AG09319 (cell line): ENCODE results near the gene TNFAIP8L3.
A peak's percentile ranks its signal among the peaks of the same experiment; 100 is the strongest.

Source experiments
- DNase-seq: peaks from one replicate; pipeline ENCODE4 v3.0.0-alpha.2; 2010; ENCODE audit warnings: low read depth; ENCODE audit errors: extremely low read depth
- TF ChIP-seq, protein P1 (sequence below): IDR thresholded peaks from 2 replicates; pipeline ENCODE4 v1.5.1; 2011; ENCODE audit warnings: low read depth, mild to moderate bottlenecking, inconsistent platforms, low read length, moderate library complexity

Gene TNFAIP8L3

DNA sequence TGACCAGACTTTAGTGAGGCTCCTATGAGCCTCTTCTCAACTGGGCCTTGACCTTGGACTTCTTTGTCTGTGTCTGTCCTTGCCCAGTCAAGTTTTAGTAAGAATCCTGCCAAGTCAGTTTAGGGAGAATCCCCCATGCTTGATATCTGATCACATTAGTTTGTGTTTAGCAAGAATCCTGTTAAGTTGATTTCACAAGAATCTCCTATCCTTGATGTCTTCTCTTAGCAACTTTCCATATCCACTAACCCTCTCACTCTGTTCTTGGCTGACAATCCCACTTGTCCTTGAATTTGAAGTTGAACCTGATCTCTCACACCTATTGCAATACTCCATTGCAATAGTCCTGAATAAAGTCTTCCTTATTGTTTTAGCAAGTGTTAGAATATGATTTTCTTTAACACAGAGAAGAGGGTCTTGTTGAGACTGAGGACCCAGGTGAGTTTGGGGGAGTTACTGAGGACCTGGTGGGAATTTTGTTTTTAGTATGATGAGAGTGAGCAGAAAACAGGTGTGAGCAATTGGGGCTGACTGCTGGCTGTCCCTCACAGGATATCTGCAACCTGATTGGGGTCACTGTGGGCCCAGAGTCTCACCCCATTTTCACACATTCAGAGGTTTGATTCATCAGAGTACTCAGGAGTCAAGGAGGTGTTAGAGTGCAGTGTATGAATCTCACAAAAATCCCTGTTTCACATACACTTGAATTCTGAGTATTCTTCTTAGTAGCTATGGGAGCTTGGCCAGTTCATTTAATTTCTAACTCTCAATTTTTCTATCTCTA is 39.9 kb upstream of the TNFAIP8L3 start:
- DNase-seq: no peak
- TF ChIP-seq, protein P1, sequence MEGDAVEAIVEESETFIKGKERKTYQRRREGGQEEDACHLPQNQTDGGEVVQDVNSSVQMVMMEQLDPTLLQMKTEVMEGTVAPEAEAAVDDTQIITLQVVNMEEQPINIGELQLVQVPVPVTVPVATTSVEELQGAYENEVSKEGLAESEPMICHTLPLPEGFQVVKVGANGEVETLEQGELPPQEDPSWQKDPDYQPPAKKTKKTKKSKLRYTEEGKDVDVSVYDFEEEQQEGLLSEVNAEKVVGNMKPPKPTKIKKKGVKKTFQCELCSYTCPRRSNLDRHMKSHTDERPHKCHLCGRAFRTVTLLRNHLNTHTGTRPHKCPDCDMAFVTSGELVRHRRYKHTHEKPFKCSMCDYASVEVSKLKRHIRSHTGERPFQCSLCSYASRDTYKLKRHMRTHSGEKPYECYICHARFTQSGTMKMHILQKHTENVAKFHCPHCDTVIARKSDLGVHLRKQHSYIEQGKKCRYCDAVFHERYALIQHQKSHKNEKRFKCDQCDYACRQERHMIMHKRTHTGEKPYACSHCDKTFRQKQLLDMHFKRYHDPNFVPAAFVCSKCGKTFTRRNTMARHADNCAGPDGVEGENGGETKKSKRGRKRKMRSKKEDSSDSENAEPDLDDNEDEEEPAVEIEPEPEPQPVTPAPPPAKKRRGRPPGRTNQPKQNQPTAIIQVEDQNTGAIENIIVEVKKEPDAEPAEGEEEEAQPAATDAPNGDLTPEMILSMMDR: no peak

DNA sequence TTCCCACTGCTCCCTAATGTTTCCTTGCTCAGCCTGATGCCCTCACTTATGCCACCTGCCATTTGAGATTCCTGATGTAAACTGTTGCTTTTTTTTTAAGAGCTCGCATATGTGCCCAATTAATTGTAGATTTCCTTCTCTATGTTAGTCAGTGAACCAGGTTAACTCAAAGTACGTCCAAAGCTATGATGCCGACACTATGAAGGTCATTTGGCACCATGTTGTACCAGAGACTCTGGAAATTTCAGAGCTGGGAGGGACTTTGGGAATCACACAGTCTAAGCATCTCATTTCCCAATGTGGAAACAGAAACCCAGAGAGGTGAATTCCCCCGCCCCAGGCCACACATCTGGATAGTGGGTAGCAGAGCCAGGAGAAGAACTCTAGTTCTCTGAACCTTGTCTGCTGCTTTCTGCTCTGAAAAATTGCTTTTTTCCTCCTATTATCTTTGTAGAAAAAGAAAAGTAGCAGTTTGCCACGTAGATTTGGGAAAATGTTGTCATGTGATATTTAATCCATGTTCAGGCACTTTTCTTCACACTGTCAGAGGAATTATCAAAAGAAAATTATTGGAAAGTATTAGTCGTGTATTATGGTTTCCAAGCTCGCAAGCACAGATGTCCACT is 38.5 kb upstream of the TNFAIP8L3 start:
- TF ChIP-seq, protein P1: no peak
- no peak for DNase-seq

DNA sequence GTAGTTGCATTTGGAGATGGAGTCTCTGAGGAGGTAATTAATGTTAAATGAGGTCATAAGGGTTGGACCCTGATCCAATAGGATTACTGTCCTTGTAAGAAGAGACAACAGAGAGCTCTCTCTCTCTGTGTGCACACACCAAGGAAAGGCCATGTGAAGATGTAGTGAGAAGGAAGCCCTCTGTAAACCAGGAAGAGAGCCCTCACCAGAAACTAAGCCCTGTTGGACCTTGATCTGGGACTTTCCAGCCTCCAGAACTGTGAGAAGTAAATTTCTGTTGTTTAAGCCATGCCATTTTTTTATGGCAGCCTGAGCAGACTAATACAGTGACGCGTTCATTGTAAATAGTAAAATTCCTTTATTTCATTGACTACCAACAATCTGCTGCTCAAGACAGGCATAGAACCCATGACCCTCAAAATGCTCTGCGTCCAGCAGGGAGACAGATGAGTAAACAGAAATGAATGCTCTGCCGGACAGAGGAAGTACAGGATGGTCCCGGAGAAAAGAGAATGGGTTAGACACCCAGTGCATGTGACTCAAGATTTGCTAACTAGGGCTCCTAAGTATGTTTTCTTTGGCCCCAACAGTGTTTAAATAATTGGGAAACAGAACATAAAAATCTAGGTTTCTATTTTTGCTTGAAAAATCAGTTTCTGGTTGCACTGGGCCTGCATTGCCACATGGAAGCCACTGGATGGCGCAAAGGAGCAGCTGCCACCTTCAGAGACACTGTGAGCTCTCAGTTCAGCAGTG is 37.9 kb upstream of the TNFAIP8L3 start:
- DNase-seq: peak; percentile 31
- TF ChIP-seq, protein P1: no peak; the same call in none of the 2 replicates

DNA sequence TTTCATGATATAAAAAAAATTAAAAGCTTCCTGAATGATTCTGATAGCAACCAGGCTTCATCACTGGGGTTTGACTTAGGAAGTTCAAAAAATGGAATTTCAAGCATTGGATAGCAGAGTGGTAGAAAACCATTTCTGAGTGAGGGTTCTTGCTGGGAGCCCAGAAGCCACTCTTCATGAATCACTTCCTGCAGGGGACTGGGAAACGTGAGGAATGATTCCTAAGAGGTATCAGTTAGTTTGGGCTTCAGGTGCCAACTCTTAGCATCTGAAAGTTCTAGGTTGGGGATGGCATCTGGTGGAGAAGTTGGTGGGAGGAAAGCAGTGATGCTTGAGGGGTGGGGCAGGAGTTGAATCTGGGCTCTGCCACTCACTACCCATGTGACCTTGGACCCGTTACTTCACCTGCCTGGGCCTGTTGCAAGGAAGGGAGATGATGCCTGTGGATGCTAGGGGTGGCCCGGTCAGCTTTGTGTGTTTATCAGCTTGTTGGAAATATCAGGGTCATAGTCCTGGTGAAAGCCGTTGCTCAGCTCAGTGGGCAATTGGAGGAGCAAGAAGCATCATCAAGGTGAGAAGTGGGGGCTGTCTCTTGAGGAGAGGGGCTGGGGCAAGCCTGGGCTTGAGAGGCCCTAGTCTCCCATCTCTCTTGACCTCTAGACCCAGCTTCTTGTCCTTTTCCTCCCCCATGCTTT is 37.0 kb upstream of the TNFAIP8L3 start:
- TF ChIP-seq, protein P1: no peak
- no peak for DNase-seq

DNA sequence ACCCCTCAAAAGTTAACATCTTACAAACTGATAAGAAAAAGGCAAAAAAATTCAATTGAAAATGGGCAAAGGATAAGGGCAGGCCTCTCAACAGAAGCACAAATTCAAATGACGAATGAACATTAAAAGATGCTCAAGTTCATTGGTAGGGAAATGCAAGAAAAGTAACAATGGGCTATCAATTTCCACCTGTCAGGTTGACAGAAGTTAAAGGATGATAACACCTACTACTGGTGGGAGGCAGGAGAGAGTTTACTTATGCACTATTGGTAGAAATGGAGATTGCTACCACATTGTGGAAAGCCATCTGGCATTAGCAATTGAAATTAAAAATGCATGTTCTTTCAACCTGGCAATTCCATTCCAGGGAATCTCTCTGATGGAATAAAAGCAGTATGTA is 35.6 kb upstream of the TNFAIP8L3 start:
- TF ChIP-seq, protein P1: no peak
- DNase-seq: no peak

DNA sequence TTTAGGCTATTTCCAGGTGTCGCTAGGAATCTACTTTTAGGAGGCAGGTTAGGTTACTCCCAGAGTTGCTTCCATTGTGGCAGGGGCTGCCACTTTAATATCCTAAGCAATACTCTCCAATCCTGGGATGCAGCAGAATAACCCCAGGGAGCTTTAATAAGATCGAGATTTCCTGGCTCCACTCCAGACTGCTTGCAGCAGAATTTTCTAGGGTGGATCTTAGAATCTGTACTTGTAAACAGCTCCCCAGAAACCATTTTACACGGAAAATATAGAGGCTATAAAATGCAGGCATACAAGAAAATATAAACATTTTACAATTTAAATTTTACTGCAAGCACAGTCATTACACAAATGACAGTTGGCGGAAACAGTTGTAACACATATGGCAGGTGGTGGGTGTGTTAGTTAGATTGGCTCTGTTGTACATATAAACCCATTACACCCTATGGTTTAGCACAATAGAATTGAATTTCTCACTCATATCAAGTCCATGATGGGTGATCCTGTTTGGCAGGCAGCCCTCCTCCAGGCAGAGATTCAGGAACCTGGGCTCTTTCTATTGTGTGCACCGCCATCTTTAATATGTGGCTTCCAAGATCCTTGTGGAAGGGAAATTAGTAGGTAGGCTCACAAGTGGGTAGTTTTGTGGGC is 35.0 kb upstream of the TNFAIP8L3 start:
- TF ChIP-seq, protein P1: no peak
- no peak for DNase-seq
